ENCODE results near the gene ITPRID1.

DNA sequence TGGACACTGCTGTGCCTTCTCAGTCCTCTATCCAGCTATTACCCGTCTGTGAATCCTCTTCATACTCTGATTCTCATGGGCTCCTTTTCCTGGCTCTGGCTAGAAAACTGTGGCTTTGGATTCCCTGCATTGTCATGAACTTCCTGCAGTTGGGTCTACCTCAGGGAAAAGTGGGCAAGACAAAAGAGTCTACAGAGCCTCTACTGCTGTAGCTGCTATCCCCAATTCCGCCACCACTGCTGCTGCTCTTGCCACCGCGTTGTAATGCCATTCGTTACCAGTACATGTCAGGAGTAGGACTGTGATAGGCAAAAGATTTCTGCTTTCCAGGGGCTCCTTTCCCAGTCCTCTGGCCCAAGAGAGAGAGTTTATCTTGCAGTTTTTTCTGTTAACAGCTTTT lies 149.2 kb downstream of the ITPRID1 start:
- TF ChIP-seq POLR2AphosphoS5 (IDR thresholded peaks at IDR 0.05; ENCODE audit: low read depth, low read length) = no peak
- TF ChIP-seq, protein P1, sequence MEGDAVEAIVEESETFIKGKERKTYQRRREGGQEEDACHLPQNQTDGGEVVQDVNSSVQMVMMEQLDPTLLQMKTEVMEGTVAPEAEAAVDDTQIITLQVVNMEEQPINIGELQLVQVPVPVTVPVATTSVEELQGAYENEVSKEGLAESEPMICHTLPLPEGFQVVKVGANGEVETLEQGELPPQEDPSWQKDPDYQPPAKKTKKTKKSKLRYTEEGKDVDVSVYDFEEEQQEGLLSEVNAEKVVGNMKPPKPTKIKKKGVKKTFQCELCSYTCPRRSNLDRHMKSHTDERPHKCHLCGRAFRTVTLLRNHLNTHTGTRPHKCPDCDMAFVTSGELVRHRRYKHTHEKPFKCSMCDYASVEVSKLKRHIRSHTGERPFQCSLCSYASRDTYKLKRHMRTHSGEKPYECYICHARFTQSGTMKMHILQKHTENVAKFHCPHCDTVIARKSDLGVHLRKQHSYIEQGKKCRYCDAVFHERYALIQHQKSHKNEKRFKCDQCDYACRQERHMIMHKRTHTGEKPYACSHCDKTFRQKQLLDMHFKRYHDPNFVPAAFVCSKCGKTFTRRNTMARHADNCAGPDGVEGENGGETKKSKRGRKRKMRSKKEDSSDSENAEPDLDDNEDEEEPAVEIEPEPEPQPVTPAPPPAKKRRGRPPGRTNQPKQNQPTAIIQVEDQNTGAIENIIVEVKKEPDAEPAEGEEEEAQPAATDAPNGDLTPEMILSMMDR (IDR thresholded peaks at IDR 0.05) = no peak
